Fibroblast of mammary gland (primary cell): Measurements from ENCODE around the gene ERBB2.

Experiments used
- DNase-seq: peaks from one replicate; pipeline ENCODE4 v3.0.0-alpha.2; 2010; ENCODE audit warnings: low read depth
- H3K4me3 ChIP-seq: 2 replicates; pipeline ENCODE4 v1.5.1; 2011; ENCODE audit warnings: low read depth, mild to moderate bottlenecking, low read length, moderate library complexity; ENCODE audit not compliant: control insufficient read depth
- CTCF ChIP-seq: conservative IDR thresholded peaks from 2 replicates; pipeline ENCODE4 v1.5.1; 2011; ENCODE audit warnings: low read depth, low read length, inconsistent platforms; ENCODE audit not compliant: control insufficient read depth, insufficient read depth

The ERBB2 gene

GRCh38 chr17:39775031-39775430 lies 75.2 kb downstream of the ERBB2 start:
- no peak for TF ChIP-seq CTCF
- DNase-seq = no peak
- H3K4me3 ChIP-seq = no peak overlapping the region

GRCh38 chr17:39776252-39776651 lies 76.4 kb downstream of the ERBB2 start:
- H3K4me3 ChIP-seq = no peak overlapping the region
- TF ChIP-seq CTCF = no peak
- no peak for DNase-seq

- DNase-seq = no peak
- no peak for TF ChIP-seq CTCF
- H3K4me3 ChIP-seq = no peak overlapping the region
These were observed 77.9 kb downstream of the ERBB2 start for GRCh38 chr17:39777534-39778365.
